Endothelial cell of umbilical vein (primary cell): ENCODE results near the gene ARL2BP. TPM values are rescaled to one million over a fixed set of nuclear protein-coding genes. Genes with fewer than 3 reads are reported as not detected.

Experiments used
- BruUV-seq: library from RNA; stranded (reverse); fragments of 400-500 nt; replicated peaks from 2 replicates; lab custom pipeline; 2021; lab: Mats Ljungman, UMichigan
- CTCF ChIA-PET: fragments of 300-600, 350-600 bp; sonication (Branson Sonifier 250); formaldehyde crosslinking; loops from one replicate; lab custom pipeline; 2021; ENCODE audit warnings: antibody characterized with exemption, inconsistent platforms; lab: Charles Lee
- POLR2A ChIA-PET: fragments of 300-600, 350-600 bp; sonication (Branson Sonifier 250); formaldehyde crosslinking; loops from one replicate; lab custom pipeline; 2021; ENCODE audit warnings: antibody characterized with exemption, inconsistent platforms; lab: Charles Lee
- DNase-seq: peaks from one replicate; pipeline ENCODE4 v3.0.0-alpha.2; 2011; ENCODE audit warnings: low read depth, low spot score
- FAIRE-seq: peaks from 2 replicates; lab custom pipeline; 2011; peaks lifted over from hg19 to GRCh38; lab: Jason Lieb, UNC
- H2AFZ ChIP-seq: 2 replicates; pipeline ENCODE4 v1.6.0; 2012; ENCODE audit warnings: low read depth, low read length, control low read depth, inconsistent platforms
- H3K27ac ChIP-seq: 2 replicates; pipeline ENCODE4 v1.5.1; 2011; ENCODE audit warnings: low read depth, mild to moderate bottlenecking, control low read depth, low read length, moderate library complexity; ENCODE audit not compliant: insufficient read depth
- H3K27me3 ChIP-seq, 2 experiments: 2 replicates each; pipeline versions ENCODE4 v1.6.0 to v1.6.1; 2011; ENCODE audit warnings: low read length in 2 of 2, mixed read lengths in 1 of 2; ENCODE audit not compliant: control insufficient read depth in 2 of 2, insufficient read depth in 2 of 2
- H3K36me3 ChIP-seq, 2 experiments: 2 replicates in 1 of 2; 3 replicates in 1 of 2; pipeline ENCODE4 v1.5.1; 2011; ENCODE audit warnings: low read length in 2 of 2, mild to moderate bottlenecking in 1 of 2, moderate library complexity in 1 of 2; ENCODE audit not compliant: control insufficient read depth in 2 of 2, insufficient read depth in 2 of 2; ENCODE audit errors: extremely low read depth in 1 of 2
- H3K4me1 ChIP-seq: 3 replicates; pipeline ENCODE4 v1.5.1; 2011; ENCODE audit warnings: mild to moderate bottlenecking, low read length; ENCODE audit not compliant: control insufficient read depth, insufficient read depth; ENCODE audit errors: extremely low read depth
- H3K4me2 ChIP-seq: 2 replicates; pipeline ENCODE4 v1.6.1; 2011; ENCODE audit warnings: low read length, control low read depth, mixed read lengths; ENCODE audit not compliant: insufficient read depth
- H3K4me3 ChIP-seq, 3 experiments: fragments of 200-600 bp in 1 of 3; sonication (generic), shearing (Covaris generic) in 1 of 3; replicated peaks in 1 of 3; 2 replicates each; pipeline ENCODE4 v1.5.1; 2011 to 2016; ENCODE audit warnings: control low read depth in 3 of 3, low read length in 3 of 3, mild to moderate bottlenecking in 2 of 3, inconsistent platforms in 1 of 3, low read depth in 1 of 3, moderate library complexity in 1 of 3; ENCODE audit not compliant: insufficient read depth in 1 of 3
- H3K79me2 ChIP-seq: 2 replicates; pipeline ENCODE4 v1.6.0; 2012; ENCODE audit warnings: low read length, inconsistent platforms; ENCODE audit not compliant: control insufficient read depth, insufficient read depth
- H3K9ac ChIP-seq: replicated peaks from 2 replicates; pipeline ENCODE3; 2011; ENCODE audit warnings: low read length, control low read depth; ENCODE audit not compliant: insufficient read depth; ENCODE audit errors: extremely low read depth
- H3K9me1 ChIP-seq: replicated peaks from 3 replicates; pipeline ENCODE4 v1.6.0; 2011; ENCODE audit warnings: mild to moderate bottlenecking, low read length; ENCODE audit not compliant: control insufficient read depth, insufficient read depth; ENCODE audit errors: extremely low read depth
- H3K9me3 ChIP-seq: replicated peaks from 2 replicates; pipeline ENCODE4 v1.5.1; 2012; ENCODE audit warnings: low read length, inconsistent platforms; ENCODE audit not compliant: control insufficient read depth, insufficient read depth
- H4K20me1 ChIP-seq: replicated peaks from 2 replicates; pipeline ENCODE3; 2011; ENCODE audit warnings: mild to moderate bottlenecking, low read length; ENCODE audit not compliant: control insufficient read depth, insufficient read depth; ENCODE audit errors: extremely low read depth
- FOS ChIP-seq: IDR thresholded peaks from 2 replicates; pipeline ENCODE4 v1.6.1; 2011; ENCODE audit warnings: mild to moderate bottlenecking, low read length, moderate library complexity, borderline replicate concordance; ENCODE audit not compliant: insufficient read depth
- POLR2AphosphoS5 ChIP-seq: IDR thresholded peaks from 2 replicates; pipeline ENCODE4 v1.6.1; 2012; ENCODE audit warnings: low read depth, mild to moderate bottlenecking, control low read depth, low read length, moderate library complexity; ENCODE audit not compliant: insufficient read depth
- dilution Hi-C: fragments of 300-500 bp; cut with MboI; formaldehyde crosslinking; loops from one replicate; pipeline ENCODE4 v1.15.0; 2019; ENCODE audit warnings: low sequenced_read_pairs; ENCODE audit not compliant: extremely low pct_ligation_motif_present
- intact Hi-C: fragments of 100-400 bp; cut with micrococcal nuclease; formaldehyde crosslinking; loops from one replicate; pipeline ENCODE4 v1.10.0; 2022
- polyA plus RNA-seq, 4 experiments: library from polyadenylated mRNA; depleted of rRNA in 3 of 4; stranded (reverse) in 3 of 4; unstranded in 1 of 4; fragments of >200 nt; gene quantifications; 2 replicates each; pipeline versions ENCODE4 v1.2.1 to v1.2.3, GENCODE V29; 2011 to 2012; ENCODE audit warnings: missing spikeins in 1 of 4
- total RNA-seq: library from RNA; stranded (reverse); gene quantifications from 2 replicates; pipeline ENCODE4 v1.2.3, GENCODE V29; 2021
- TF ChIP-seq, protein P1 (sequence below), 2 donors: IDR thresholded peaks; 1 replicate in 1 of 2; 2 replicates in 1 of 2; pipeline ENCODE4 v1.5.1; 2011; ENCODE audit warnings: low read length in 2 of 2, mild to moderate bottlenecking in 2 of 2, moderate library complexity in 2 of 2, control low read depth in 1 of 2, inconsistent platforms in 1 of 2, low read depth in 1 of 2; ENCODE audit not compliant: insufficient read depth in 1 of 2; ENCODE audit errors: extremely low read depth in 1 of 2
- TF ChIP-seq, protein P2 (sequence below): IDR thresholded peaks from 2 replicates; pipeline ENCODE4 v1.6.1; 2011; ENCODE audit not compliant: insufficient read depth, insufficient read length

Gene ARL2BP
- total and polyA plus RNA-seq, 2 donors (not counting 3 experiments of a cell fraction or from before 2014, with no cell fraction given): 80.4 to 111 TPM

DNA sequence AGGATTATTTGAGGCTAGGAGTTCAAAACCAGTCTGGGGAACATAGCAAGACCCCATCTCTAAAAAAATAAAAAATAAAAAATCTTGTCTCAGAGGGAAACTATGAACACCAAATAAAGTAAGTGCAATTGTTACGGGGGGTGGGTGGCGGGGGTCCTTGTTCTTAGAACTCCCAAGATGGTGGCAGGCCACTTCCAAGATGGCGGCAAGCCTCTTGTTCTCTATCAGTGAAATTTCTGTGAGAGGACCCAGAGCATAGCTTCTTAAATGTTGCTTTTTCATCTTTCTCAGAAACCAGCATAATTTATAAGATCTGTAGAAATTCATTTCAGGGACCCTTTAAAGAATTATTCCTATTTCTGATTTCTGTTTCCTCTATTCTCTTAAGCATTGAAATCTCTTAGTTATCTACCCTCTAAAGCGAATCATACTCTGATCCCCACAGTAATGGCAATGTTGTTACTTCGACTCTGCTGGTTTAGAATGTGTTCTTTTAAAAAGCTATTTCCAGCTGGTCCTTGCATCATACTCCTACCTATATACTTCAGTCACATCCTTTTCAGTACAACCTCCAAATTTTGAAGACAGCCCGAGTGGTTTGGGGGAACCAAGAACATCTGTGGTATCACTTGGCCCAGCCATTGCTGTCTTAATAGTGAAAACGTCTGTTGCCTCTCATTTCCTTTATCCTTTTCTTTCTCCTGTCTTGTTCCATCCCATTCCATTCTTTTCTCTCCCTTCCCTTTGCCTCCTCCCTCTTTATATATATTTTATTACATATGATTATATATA is 42.8 kb upstream of the ARL2BP start:
- POLR2A ChIA-PET: no interaction called here

DNA sequence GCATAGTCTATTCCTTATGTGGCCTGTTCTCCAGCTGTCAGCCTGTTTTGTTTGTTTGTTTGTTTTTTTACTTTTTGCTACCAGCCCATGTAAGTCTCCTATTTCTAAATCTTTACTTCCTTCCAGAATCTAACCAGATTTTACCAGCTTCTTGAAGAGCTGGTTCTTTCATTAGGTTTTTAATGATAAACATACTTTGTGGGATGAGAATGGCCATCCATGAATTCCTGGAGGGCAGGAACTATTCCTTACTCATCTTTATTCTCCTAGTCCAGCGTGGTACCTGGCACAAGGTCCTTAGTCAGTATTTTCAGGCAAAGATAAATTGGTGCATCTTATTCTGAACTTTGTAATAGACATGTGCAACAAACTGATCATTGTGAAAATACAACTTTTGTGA is 41.6 kb upstream of the ARL2BP start:
- FAIRE-seq: no peak
- no peak overlapping the region for H3K4me2 ChIP-seq
- dilution Hi-C loops: no loop called here

More for the DNA sequence above, 42.8 kb upstream of the ARL2BP start:
- H3K27ac ChIP-seq: no peak overlapping the region
- DNase-seq (no peak), FAIRE-seq (no peak)
- H3K4me1 ChIP-seq: peaks cover 5% of the 10 kb centered on the region
- no peaks in the 10 kb centered on the region for H3K27me3 ChIP-seq
- intact Hi-C loops (no loop called here), dilution Hi-C loops (no loop called here)
- no peak overlapping the region for H2AFZ ChIP-seq
- peaks cover 8 to 15% of the 10 kb centered on the region in 2 experiments for H3K36me3 ChIP-seq
- H3K9ac ChIP-seq: no peak overlapping the region
- peaks cover 28% of the 10 kb centered on the region for H3K79me2 ChIP-seq
- TF ChIP-seq FOS: no peak
- TF ChIP-seq POLR2AphosphoS5: no peak
- TF ChIP-seq, protein P1, sequence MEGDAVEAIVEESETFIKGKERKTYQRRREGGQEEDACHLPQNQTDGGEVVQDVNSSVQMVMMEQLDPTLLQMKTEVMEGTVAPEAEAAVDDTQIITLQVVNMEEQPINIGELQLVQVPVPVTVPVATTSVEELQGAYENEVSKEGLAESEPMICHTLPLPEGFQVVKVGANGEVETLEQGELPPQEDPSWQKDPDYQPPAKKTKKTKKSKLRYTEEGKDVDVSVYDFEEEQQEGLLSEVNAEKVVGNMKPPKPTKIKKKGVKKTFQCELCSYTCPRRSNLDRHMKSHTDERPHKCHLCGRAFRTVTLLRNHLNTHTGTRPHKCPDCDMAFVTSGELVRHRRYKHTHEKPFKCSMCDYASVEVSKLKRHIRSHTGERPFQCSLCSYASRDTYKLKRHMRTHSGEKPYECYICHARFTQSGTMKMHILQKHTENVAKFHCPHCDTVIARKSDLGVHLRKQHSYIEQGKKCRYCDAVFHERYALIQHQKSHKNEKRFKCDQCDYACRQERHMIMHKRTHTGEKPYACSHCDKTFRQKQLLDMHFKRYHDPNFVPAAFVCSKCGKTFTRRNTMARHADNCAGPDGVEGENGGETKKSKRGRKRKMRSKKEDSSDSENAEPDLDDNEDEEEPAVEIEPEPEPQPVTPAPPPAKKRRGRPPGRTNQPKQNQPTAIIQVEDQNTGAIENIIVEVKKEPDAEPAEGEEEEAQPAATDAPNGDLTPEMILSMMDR (IDR thresholded peaks at IDR 0.05; ENCODE audit: extremely low read depth in 1 of 2, insufficient read depth in 1 of 2, low read depth in 1 of 2, low read length in 2 of 2): no peak
- no peaks in the 10 kb centered on the region for H3K9me3 ChIP-seq
- H3K4me3 ChIP-seq: no peak overlapping the region
- BruUV-seq: no TSS peak
- H3K9me1 ChIP-seq: no peaks in the 10 kb centered on the region
- no peak overlapping the region for H3K4me2 ChIP-seq
- H4K20me1 ChIP-seq: no peaks in the 10 kb centered on the region
- CTCF ChIA-PET: interaction anchor here (1.1 kb wide), 1 partner anchor 30 kb away, joined by 3 read pairs; no protein-coding TSS in a partner anchor

More for the DNA sequence above, 41.6 kb upstream of the ARL2BP start:
- no peaks in the 10 kb centered on the region for H3K27me3 ChIP-seq
- H3K9ac ChIP-seq: no peak overlapping the region
- no peak overlapping the region for H2AFZ ChIP-seq
- no peak overlapping the region for H3K4me3 ChIP-seq
- ChIA-PET POLR2A (no interaction called here), CTCF (no interaction called here)
- peaks cover 5% of the 10 kb centered on the region for H3K4me1 ChIP-seq
- H3K79me2 ChIP-seq: peaks cover 21% of the 10 kb centered on the region
- H3K9me1 ChIP-seq: no peaks in the 10 kb centered on the region
- intact Hi-C loops: no loop called here
- H3K36me3 ChIP-seq: peaks cover 12 to 19% of the 10 kb centered on the region in 2 experiments
- no peaks in the 10 kb centered on the region for H4K20me1 ChIP-seq
- H3K27ac ChIP-seq: no peak overlapping the region
- no peaks in the 10 kb centered on the region for H3K9me3 ChIP-seq
- BruUV-seq: no TSS peak
- no peak for DNase-seq
- TF ChIP-seq, protein P2, sequence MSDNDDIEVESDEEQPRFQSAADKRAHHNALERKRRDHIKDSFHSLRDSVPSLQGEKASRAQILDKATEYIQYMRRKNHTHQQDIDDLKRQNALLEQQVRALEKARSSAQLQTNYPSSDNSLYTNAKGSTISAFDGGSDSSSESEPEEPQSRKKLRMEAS: no peak
